GM21423 (cell line): ENCODE measurements around the gene LACTB.
A peak's percentile ranks its signal among the peaks of the same experiment; 100 is the strongest.

Source experiments
- ATAC-seq: cut with Tn5 transposase; IDR thresholded peaks from one replicate; pipeline ENCODE4 v1.9.1; 2021; ENCODE audit warnings: mild to moderate bottlenecking, moderate library complexity; ENCODE audit not compliant: unreplicated experiment

The LACTB gene

DNA sequence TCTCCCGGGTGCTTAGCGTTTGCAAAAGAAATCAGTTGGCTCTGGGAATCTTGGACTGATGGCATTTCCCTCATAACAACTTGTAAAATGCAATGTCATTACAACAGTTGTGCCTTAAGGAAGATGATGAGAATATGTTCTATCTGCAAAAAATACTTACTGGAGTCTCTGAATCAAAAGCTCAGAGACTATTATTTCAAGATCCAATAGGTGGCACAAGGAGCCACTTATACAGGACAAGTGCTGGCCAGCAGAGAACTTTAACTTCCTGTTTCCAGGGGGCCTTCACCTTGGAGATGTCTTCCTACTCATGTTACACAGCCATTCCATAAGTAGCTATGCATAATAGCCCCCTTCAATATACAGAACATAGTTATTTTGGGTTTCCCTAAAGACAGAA, 44.6 kb downstream of the LACTB start:
- ATAC-seq, result no peak

GRCh38 chr15:63169788-63170187, 48.1 kb downstream of the LACTB start:
- ATAC-seq, result no peak

- ATAC-seq, result no peak
Measured at GRCh38 chr15:63172376-63172775, 50.7 kb downstream of the LACTB start.

DNA sequence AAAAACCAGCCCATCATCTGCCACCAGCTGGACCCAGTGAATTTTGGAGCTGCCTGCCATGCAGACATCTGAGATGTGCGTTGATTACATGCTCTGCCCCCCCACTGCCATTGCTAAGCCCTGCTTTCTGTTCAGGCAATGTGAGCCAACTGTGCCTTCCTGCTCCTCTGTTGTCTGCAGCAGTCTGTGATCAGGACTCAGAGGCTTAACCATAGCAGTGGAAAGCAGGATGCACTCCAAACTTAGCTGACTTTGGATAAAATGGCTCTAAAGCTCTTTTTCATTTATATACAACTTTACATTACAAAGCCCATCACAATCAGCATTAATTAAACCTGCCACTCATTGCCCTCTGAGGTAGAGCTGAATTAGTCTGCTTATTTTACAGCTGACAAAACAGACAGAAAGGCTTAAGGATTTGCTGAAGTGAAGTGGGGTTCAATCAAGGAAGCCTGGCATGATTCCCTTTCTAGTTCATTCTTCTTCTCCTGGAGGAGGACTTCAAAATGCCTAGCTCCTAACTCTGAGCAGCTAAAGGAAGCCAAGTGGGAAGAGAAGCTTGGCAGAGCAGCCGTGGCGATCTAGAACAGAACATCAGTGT, 51.3 kb downstream of the LACTB start:
- no peak for ATAC-seq

GRCh38 chr15:63176302-63176701, 54.6 kb downstream of the LACTB start:
- ATAC-seq, result no peak

DNA sequence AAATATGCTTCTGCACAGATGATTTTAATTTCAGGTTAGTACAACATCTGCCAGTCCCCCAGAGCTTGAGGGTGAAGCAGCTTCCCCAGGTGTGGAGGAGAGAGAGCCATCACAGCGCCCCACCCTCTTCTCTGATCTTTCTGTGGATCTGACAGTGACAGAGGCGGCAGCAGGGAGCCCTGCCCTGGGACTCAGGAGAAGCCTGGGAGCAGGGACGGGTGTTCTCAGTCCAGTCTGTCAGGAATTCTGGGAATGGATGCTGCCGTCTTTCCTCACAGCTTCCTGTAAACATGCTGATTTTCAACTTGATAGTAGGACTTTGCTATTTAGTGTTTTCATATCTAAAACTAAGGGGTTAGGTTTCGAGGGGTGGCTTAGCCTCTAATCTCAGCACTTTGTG, 56.4 kb downstream of the LACTB start:
- ATAC-seq, result no peak

- no peak for ATAC-seq
Measured at GRCh38 chr15:63180746-63181145, 59.1 kb downstream of the LACTB start.

DNA sequence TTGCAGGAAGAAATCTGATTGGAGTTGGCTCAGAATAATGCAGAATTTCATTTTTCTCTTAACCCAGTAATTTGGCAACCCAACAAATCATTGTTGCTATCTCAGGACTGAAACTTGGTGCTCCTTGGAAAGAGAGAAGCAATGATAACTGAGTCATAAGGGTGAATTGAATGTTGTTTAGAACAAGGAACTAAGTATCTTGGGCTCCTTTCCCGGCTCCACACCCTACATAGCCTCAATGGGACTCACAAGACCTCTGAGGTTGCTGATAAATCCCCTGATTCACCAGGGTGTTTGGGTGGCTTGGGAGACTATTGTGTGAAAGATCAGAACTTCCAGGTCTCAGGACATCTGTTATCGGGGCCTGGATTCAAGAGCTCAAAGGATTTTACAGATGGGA, 60.0 kb downstream of the LACTB start:
- no peak for ATAC-seq

DNA sequence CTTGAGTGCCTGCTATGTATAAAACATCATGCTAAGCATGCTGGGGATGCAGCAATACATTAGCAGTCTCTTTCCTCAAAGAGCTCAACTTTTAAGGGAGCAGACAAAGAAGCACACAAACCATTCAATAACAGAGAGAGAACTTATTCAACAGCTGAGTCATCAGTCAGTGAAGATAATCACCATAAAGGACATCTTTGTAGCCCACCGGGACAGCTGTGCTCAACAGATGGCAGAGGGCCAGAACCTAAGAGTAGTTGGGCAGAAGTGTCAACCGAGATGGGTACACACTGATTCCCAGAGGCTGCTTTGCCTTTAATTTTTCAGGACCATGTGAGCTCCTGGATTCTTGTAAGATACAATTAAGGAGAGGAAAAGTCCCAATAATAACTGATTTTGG, 63.5 kb downstream of the LACTB start:
- no peak for ATAC-seq

GRCh38 chr15:63186065-63186464, 64.4 kb downstream of the LACTB start:
- ATAC-seq, result no peak

GRCh38 chr15:63187589-63188226, 66.0 kb downstream of the LACTB start:
- no peak for ATAC-seq

DNA sequence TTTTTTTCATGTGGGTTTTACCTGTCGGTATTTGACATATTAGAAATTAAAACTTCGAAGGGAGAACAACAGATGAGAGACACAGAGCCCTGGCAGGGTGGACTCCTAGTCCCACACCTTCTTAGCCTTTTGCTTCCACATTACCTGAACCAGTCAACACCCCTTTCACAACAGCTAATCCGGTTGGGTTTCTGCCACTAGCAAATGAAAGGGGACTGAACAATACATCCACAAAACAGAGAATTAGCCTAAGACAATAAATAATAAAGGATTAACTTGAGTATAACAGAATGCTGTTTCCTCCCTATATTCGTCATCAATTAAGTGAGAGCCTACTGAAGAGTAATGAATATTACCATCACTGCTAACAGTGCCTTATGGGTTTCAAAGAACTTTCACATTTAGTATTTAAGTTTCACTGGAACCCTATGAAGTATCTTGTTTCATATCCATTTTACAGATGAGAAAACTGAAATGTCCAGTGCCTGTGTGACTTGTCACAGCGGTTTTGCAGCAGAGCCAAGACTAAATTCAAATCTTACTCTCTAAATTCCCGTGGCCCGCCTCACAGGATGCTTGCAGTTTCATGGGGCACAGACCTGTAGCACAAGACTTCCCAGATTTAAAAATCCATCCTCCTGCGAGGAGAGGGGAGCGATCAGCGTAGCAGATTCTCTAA, 66.7 kb downstream of the LACTB start:
- ATAC-seq, result no peak

DNA sequence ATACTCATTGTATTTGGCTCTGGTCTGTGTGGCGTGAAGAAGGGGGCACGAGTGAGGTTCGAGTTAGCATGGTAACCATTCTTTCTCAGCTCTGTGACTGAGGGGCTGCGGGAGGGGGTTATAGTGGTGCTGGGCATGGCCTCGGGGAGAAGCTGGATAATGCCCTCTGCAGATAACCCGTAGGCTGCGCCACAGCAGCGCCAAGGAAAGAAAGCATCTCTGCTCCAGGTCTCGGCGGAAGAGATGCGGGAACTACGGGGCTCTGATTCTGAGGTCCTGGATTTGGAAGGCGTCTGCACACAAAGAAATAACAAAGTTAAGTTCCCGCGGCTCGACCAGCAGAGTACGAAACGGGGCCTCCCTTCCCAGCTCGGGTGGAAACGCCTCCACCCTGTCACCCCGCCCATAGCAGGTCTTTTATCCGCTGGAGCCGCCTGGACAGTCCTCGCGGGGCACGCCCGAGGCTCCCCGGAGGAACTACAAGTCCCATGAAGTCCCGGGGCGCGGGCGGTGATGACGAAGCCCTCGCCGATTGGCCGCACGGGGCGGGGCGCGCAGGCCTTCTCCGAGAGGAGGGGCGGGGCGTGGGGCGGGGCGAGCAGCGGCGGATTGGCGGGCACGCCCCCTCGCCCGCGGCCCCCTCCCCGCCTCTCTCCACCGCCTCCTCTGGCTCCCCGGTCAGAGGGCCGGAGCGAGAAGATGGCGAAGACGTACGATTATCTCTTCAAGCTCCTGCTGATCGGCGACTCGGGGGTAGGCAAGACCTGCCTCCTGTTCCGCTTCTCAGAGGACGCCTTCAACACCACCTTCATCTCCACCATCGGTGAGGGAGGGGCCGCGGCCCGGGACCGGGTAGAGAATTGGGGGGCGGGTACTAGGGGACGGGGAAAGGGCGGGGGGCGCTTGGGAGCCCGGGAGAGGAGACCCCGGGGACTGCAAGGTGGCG, 67.5 kb downstream of the LACTB start, which contains the start of gene RAB8B:
RAB8B (plus strand) TSS at position 681 of the 946 bp plus-strand sequence; CDS start at position 700, 19 bp downstream.
- ATAC-seq, result peak; percentile 71

DNA sequence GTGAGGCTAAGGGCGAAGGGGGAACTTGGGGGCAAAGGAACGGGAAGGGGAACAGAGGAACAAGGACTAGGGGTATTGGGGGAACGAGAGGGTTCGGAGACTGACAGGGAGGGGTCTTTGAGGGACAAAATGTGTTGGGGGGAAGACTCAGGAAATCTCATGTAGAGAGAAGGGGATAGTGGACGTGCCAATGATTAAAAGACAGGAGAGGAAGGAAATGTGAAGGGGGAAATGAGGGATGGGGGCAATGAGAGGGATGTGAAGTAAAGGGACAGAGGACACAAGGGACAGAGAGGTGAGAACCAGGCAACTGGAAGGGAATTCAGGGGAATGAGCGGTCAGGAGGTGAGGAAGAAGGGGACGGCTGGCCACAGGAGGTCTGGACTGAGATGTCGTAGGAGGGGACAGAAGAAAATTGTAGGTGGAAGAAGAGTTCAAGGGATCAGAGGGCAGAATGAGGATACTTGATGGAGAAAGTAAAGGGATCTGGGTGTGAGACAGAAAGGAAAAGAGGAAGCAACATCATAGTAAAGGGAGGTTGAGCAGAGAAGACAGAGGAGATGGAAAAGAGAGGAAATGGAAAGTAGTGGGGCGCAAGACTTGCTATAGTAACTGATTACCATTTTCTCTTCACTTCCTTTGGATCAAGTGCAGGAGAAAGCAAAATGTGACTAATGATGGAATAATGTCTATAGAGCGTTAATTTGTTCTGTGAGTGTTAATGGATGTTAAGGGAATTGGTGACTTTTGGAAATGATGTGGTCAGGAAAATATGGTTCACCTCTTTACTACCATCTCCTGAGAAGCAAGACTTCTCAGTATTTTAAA, 68.5 kb downstream of the LACTB start:
- ATAC-seq, result no peak

GRCh38 chr15:63190769-63191649, 69.3 kb downstream of the LACTB start:
- ATAC-seq, result no peak
